GM23338 (cell line): ENCODE data around the gene PRDM2. TPM values are rescaled to one million over a fixed set of nuclear protein-coding genes. Genes with fewer than 3 reads are reported as not detected.

ENCODE experiments used
- ATAC-seq: fragments of 200-7000 bp; cut with Tn5 transposase; 3 replicates; pipeline ENCODE4 v1.9.1; 2020
- DNase-seq: peaks from one replicate; pipeline ENCODE4 v3.0.0-alpha.2; 2015; ENCODE audit warnings: low spot score
- H2AFZ ChIP-seq: fragments of 200-600 bp; sonication (generic); 2 replicates; pipeline ENCODE4 v1.8.0; 2016; ENCODE audit warnings: antibody characterized with exemption, mild to moderate bottlenecking, moderate library complexity
- H3F3A ChIP-seq: fragments of 200-600 bp; sonication (generic); replicated peaks from 2 replicates; pipeline ENCODE4 v1.8.0; 2017; ENCODE audit warnings: antibody characterized with exemption, mixed run types, low read depth
- H3K27ac ChIP-seq: fragments of 200-600 bp; sonication (generic); 2 replicates; pipeline ENCODE4 v1.6.1; 2016; ENCODE audit warnings: low read depth
- H3K27me3 ChIP-seq: fragments of 200-600 bp; sonication (generic); 2 replicates; pipeline ENCODE4 v1.8.0; 2016; ENCODE audit warnings: mild to moderate bottlenecking, mixed run types, moderate library complexity; ENCODE audit not compliant: insufficient read depth
- H3K36me3 ChIP-seq: fragments of 200-600 bp; sonication (generic); 2 replicates; pipeline ENCODE4 v1.8.0; 2016; ENCODE audit warnings: mild to moderate bottlenecking; ENCODE audit not compliant: insufficient read depth
- H3K4me1 ChIP-seq: fragments of 200-600 bp; sonication (generic); 2 replicates; pipeline ENCODE4 v1.8.0; 2016; ENCODE audit warnings: mild to moderate bottlenecking, moderate library complexity; ENCODE audit not compliant: insufficient read depth
- H3K4me2 ChIP-seq: fragments of 200-600 bp; sonication (generic); 2 replicates; pipeline ENCODE4 v1.7.1; 2017; ENCODE audit warnings: mixed run types
- H3K4me3 ChIP-seq: fragments of 200-600 bp; sonication (generic); 2 replicates; pipeline ENCODE4 v1.6.1; 2016; ENCODE audit warnings: mixed run types
- H3K79me2 ChIP-seq: fragments of 200-600 bp; sonication (generic); replicated peaks from 2 replicates; pipeline ENCODE4 v1.8.0; 2017; ENCODE audit warnings: mild to moderate bottlenecking; ENCODE audit not compliant: insufficient read depth
- H3K9me2 ChIP-seq: fragments of 200-600 bp; sonication (generic); 2 replicates; pipeline ENCODE4 v1.8.0; 2017; ENCODE audit not compliant: insufficient read depth
- H4K20me1 ChIP-seq: fragments of 200-600 bp; sonication (generic); replicated peaks from 2 replicates; pipeline ENCODE4 v1.8.0; 2017; ENCODE audit warnings: mild to moderate bottlenecking; ENCODE audit not compliant: insufficient read depth
- H3K27ac Mint-ChIP-seq: 2 replicates; pipeline ENCODE4 v1.8.0; 2020; ENCODE audit warnings: inconsistent platforms, mild to moderate bottlenecking, moderate library complexity, mixed read lengths
- H3K27me3 Mint-ChIP-seq: 3 replicates; pipeline ENCODE4 v1.8.0; 2022; ENCODE audit warnings: low read depth, mild to moderate bottlenecking, moderate library complexity, mixed read lengths, inconsistent platforms; ENCODE audit not compliant: insufficient read depth, poor library complexity
- H3K36me3 Mint-ChIP-seq: 3 replicates; pipeline ENCODE4 v1.8.0; 2021; ENCODE audit warnings: low read depth, mild to moderate bottlenecking, inconsistent platforms, moderate library complexity, mixed read lengths
- H3K4me1 Mint-ChIP-seq: 3 replicates; pipeline ENCODE4 v1.8.0; 2020; ENCODE audit warnings: mild to moderate bottlenecking, inconsistent platforms, mixed read lengths
- H3K4me3 Mint-ChIP-seq: 3 replicates; pipeline ENCODE4 v1.8.0; 2021; ENCODE audit warnings: moderate library complexity, mild to moderate bottlenecking, inconsistent platforms, mixed read lengths
- H3K9me3 Mint-ChIP-seq: 3 replicates; pipeline ENCODE4 v1.8.0; 2020; ENCODE audit warnings: moderate library complexity, mild to moderate bottlenecking, inconsistent platforms, mixed read lengths
- CREB1 ChIP-seq: fragments of 250-450 bp; sonication (Bioruptor Pico); IDR thresholded peaks from 2 replicates; pipeline ENCODE4 v1.5.0; 2020; ENCODE audit warnings: low read depth, mild to moderate bottlenecking, moderate library complexity
- EZH2 ChIP-seq: fragments of 200-600 bp; sonication (generic); IDR thresholded peaks from one replicate; pipeline ENCODE4 v1.8.0; 2017; ENCODE audit warnings: antibody characterized with exemption, mild to moderate bottlenecking, low read depth; ENCODE audit not compliant: unreplicated experiment
- EZH2phosphoT487 ChIP-seq: fragments of 200-600 bp; sonication (generic); IDR thresholded peaks from one replicate; pipeline ENCODE4 v1.8.1; 2018; ENCODE audit warnings: antibody characterized with exemption; ENCODE audit not compliant: unreplicated experiment
- NANOG ChIP-seq: IDR thresholded peaks from 2 replicates; pipeline ENCODE4 v1.6.1; 2016; ENCODE audit warnings: antibody characterized with exemption, borderline replicate concordance
- POLR2AphosphoS5 ChIP-seq: IDR thresholded peaks from 2 replicates; pipeline ENCODE4 v1.6.1; 2016; ENCODE audit warnings: antibody characterized with exemption, low read depth
- STAT1 ChIP-seq: IDR thresholded peaks from one replicate; pipeline ENCODE4 v1.6.1; 2016; ENCODE audit warnings: antibody characterized with exemption; ENCODE audit not compliant: unreplicated experiment
- ZNF114 ChIP-seq: fragments of 250-450 bp; sonication (Bioruptor Pico); IDR thresholded peaks from 2 replicates; pipeline ENCODE4 v1.5.0; 2020; ENCODE audit warnings: mild to moderate bottlenecking, moderate library complexity
- ZNF331 ChIP-seq: fragments of 250-450 bp; sonication (Bioruptor Pico); IDR thresholded peaks from 2 replicates; pipeline ENCODE4 v1.5.0; 2020; ENCODE audit warnings: low read depth, mild to moderate bottlenecking, moderate library complexity
- polyA plus RNA-seq: library from polyadenylated mRNA; unstranded; fragments of >200 nt; fragmentation: Nextera tagmentation; extraction: Ambion mirVana; gene quantifications from 2 replicates; pipeline ENCODE4 v1.2.1, GENCODE V29; 2016
- total RNA-seq: library from RNA; depleted of rRNA; stranded (reverse); fragments of >200 nt; shearing (Covaris generic); gene quantifications from 2 replicates; pipeline ENCODE4 v1.2.3, GENCODE V29; 2014
- TF ChIP-seq, protein P1 (sequence below): IDR thresholded peaks from 2 replicates; pipeline ENCODE4 v1.6.1; 2016; ENCODE audit warnings: antibody characterized with exemption
- TF ChIP-seq, protein P2 (sequence below): IDR thresholded peaks from one replicate; pipeline ENCODE4 v1.6.1; 2018; ENCODE audit warnings: antibody characterized with exemption; ENCODE audit not compliant: unreplicated experiment
- TF ChIP-seq, protein P3 (sequence below), 2 experiments: fragments of 200-600 bp in 1 of 2; sonication (generic) in 1 of 2; conservative IDR thresholded peaks; 2 replicates each; pipeline versions ENCODE4 v1.5.1 to v1.6.1; 2016 to 2017; ENCODE audit warnings: antibody characterized with exemption in 2 of 2, low read depth in 2 of 2, mild to moderate bottlenecking in 2 of 2, moderate library complexity in 1 of 2

Gene PRDM2
- total and polyA plus RNA-seq, 2 experiments from 2014 or later, result 11.6 to 28.3 TPM

DNA sequence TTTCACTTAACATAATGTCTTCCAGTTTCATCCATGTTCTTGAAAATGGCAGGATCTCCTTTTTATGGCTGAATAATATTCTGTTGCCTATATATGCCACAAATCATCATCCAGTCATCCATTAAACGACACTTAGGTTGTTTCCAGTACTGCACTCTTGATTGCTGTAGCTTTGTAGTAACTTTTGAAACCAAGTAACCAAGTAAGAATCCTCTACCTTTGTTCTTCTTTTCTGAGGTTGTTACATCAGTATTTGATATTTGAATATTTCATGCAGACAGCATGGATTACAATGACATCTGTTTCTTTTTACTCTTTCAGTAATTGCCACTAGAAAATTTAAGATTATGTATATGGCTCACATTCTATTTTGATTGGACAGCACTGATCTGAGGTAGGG lies 22.1 kb upstream of the PRDM2 start:
- H3K27me3 Mint-ChIP-seq, result no peaks in the 10 kb centered on the region
- H3K4me3 ChIP-seq, result no peak overlapping the region

More for the DNA sequence above, 22.1 kb upstream of the PRDM2 start:
- DNase-seq (no peak), ATAC-seq (no peak)
- Histone ChIP-seq H3K27me3 (no peaks in the 10 kb centered on the region), H3K36me3 (no peaks in the 10 kb centered on the region), H3K9me2 (peaks cover 6% of the 10 kb centered on the region; the same call in 1 of the 2 replicates), H4K20me1 (no peaks in the 10 kb centered on the region), H3K27ac (no peak overlapping the region), H3F3A (no peaks in the 10 kb centered on the region), H2AFZ (no peak overlapping the region), H3K4me2 (no peak overlapping the region), H3K4me1 (no peaks in the 10 kb centered on the region), H3K79me2 (no peaks in the 10 kb centered on the region)
- no peak for TF ChIP-seq NANOG
- TF ChIP-seq, protein P1, sequence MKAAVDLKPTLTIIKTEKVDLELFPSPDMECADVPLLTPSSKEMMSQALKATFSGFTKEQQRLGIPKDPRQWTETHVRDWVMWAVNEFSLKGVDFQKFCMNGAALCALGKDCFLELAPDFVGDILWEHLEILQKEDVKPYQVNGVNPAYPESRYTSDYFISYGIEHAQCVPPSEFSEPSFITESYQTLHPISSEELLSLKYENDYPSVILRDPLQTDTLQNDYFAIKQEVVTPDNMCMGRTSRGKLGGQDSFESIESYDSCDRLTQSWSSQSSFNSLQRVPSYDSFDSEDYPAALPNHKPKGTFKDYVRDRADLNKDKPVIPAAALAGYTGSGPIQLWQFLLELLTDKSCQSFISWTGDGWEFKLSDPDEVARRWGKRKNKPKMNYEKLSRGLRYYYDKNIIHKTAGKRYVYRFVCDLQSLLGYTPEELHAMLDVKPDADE, result no peak
- no peak for TF ChIP-seq EZH2
- no peak for TF ChIP-seq EZH2phosphoT487
- TF ChIP-seq POLR2AphosphoS5, result no peak
- TF ChIP-seq, protein P2, sequence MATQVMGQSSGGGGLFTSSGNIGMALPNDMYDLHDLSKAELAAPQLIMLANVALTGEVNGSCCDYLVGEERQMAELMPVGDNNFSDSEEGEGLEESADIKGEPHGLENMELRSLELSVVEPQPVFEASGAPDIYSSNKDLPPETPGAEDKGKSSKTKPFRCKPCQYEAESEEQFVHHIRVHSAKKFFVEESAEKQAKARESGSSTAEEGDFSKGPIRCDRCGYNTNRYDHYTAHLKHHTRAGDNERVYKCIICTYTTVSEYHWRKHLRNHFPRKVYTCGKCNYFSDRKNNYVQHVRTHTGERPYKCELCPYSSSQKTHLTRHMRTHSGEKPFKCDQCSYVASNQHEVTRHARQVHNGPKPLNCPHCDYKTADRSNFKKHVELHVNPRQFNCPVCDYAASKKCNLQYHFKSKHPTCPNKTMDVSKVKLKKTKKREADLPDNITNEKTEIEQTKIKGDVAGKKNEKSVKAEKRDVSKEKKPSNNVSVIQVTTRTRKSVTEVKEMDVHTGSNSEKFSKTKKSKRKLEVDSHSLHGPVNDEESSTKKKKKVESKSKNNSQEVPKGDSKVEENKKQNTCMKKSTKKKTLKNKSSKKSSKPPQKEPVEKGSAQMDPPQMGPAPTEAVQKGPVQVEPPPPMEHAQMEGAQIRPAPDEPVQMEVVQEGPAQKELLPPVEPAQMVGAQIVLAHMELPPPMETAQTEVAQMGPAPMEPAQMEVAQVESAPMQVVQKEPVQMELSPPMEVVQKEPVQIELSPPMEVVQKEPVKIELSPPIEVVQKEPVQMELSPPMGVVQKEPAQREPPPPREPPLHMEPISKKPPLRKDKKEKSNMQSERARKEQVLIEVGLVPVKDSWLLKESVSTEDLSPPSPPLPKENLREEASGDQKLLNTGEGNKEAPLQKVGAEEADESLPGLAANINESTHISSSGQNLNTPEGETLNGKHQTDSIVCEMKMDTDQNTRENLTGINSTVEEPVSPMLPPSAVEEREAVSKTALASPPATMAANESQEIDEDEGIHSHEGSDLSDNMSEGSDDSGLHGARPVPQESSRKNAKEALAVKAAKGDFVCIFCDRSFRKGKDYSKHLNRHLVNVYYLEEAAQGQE, result no peak
- TF ChIP-seq ZNF331 (CRISPR knock-in tag), result no peak
- TF ChIP-seq STAT1, result no peak
- TF ChIP-seq, protein P3, sequence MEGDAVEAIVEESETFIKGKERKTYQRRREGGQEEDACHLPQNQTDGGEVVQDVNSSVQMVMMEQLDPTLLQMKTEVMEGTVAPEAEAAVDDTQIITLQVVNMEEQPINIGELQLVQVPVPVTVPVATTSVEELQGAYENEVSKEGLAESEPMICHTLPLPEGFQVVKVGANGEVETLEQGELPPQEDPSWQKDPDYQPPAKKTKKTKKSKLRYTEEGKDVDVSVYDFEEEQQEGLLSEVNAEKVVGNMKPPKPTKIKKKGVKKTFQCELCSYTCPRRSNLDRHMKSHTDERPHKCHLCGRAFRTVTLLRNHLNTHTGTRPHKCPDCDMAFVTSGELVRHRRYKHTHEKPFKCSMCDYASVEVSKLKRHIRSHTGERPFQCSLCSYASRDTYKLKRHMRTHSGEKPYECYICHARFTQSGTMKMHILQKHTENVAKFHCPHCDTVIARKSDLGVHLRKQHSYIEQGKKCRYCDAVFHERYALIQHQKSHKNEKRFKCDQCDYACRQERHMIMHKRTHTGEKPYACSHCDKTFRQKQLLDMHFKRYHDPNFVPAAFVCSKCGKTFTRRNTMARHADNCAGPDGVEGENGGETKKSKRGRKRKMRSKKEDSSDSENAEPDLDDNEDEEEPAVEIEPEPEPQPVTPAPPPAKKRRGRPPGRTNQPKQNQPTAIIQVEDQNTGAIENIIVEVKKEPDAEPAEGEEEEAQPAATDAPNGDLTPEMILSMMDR (conservative IDR thresholded peaks at IDR 0.05; ENCODE audit: low read depth in 2 of 2), result no peak
- no peak for TF ChIP-seq ZNF114 (CRISPR knock-in tag)
- no peak for TF ChIP-seq CREB1 (CRISPR knock-in tag)
- Mint-ChIP-seq H3K27ac (no peak overlapping the region), H3K4me3 (no peak overlapping the region), H3K4me1 (no peaks in the 10 kb centered on the region), H3K9me3 (peaks cover 9% of the 10 kb centered on the region; the same call in 2 of the 3 replicates), H3K36me3 (no peaks in the 10 kb centered on the region)
